ENCODE measurements around the gene PDE4D. TPM values are rescaled to one million over a fixed set of nuclear protein-coding genes. Genes with fewer than 3 reads are reported as not detected.

PDE4D gene
- total RNA-seq, 4 donors from 2014 or later, result 6.0 to 36.2 (median 10.0) TPM

DNA sequence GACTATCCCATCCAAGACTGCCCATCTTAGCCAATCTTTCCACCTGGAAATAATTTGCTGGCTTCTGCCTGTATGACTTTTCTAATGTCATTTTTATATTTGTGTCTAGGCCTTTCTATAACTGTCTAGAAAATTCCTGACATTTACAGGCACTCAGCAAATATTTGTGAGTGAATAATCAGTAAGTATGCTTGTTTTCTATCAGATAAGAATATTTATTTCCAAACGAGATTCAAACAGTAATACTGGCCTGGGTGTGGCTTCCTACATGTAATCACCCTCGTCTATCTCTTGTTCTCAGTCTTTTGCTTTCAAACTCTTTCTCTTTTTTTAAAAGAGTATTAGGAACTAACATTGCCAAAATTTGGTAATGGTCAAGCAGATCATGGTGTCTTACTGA lies 844.4 kb downstream of the PDE4D start:
- DNase-seq, result no peak
- H3K36me3 ChIP-seq, result no peaks in the 10 kb centered on the region
- no peaks in the 10 kb centered on the region for H3K9me3 ChIP-seq
- no peak for TF ChIP-seq POLR2A (IDR thresholded peaks at IDR 0.05)
- TF ChIP-seq, protein P1, sequence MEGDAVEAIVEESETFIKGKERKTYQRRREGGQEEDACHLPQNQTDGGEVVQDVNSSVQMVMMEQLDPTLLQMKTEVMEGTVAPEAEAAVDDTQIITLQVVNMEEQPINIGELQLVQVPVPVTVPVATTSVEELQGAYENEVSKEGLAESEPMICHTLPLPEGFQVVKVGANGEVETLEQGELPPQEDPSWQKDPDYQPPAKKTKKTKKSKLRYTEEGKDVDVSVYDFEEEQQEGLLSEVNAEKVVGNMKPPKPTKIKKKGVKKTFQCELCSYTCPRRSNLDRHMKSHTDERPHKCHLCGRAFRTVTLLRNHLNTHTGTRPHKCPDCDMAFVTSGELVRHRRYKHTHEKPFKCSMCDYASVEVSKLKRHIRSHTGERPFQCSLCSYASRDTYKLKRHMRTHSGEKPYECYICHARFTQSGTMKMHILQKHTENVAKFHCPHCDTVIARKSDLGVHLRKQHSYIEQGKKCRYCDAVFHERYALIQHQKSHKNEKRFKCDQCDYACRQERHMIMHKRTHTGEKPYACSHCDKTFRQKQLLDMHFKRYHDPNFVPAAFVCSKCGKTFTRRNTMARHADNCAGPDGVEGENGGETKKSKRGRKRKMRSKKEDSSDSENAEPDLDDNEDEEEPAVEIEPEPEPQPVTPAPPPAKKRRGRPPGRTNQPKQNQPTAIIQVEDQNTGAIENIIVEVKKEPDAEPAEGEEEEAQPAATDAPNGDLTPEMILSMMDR (IDR thresholded peaks at IDR 0.05), result no peak
- H3K27me3 ChIP-seq, result no peaks in the 10 kb centered on the region
- H3K4me3 ChIP-seq, result no peak overlapping the region
- WGBS, 2 donors, result 14 to 28% methylated on average over 2 of the region's 2 CpGs
- intact Hi-C loops (cut with DNase I), result no loop called here
- peaks cover 0 to 7% (median 0%) of the 10 kb centered on the region in 3 donors for H3K4me1 ChIP-seq
- no peak overlapping the region for H3K27ac ChIP-seq

DNA sequence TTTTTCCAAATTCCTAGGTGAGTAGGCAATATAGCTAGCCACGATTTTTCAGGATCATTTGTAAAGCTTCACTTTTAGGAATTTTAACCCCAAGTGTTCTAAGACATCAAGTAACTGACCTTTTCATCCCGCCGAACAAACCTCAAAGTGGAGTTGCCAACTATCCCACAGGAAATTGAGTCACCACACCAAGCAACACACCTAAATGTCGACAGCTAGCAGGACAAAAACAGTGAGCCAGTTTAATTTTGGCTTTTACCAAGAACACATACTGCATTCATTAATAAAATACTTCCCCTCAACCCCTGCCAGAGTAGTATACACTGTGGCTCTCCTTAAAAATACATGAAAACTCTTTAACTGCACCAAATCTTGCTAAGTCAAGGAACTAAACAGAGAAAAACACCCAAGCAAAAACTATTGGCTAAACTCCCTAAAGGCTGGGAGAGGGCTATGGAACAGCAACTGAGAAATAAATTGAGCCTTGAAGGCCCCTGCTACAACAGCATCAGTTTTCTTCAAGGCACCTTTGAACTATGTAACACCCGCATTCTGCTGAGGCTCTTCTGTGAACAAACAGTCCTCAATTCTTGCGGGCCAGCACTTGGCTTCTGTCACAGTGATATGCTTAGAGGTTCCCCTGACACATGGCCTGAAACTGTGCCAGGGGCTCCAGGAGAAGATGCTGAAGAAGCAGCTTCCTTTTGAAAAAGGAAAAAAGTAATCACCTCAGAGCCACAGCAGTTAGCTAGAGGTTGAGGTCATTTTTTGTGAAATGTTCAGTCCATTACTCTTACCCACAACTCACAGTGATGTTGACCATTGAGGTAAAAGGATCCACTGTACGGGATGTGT lies 851.1 kb downstream of the PDE4D start:
- no peak for TF ChIP-seq POLR2A (IDR thresholded peaks at IDR 0.05)
- TF ChIP-seq, protein P1 (IDR thresholded peaks at IDR 0.05), result no peak
- no peak for DNase-seq
- 42 to 45% methylated on average over 7 of the region's 7 CpGs for WGBS, 2 donors
- Histone ChIP-seq H3K36me3 (no peaks in the 10 kb centered on the region), H3K4me3 (no peak overlapping the region), H3K27ac (peak overlapping the region in 3 of 4 donors; percentile 5 to 59 (median 34)), H3K4me1 (peaks cover 0 to 42% (median 23%) of the 10 kb centered on the region in 3 donors), H3K9me3 (no peaks in the 10 kb centered on the region), H3K27me3 (peaks cover 0 to 15% (median 0%) of the 10 kb centered on the region in 4 donors)
- intact Hi-C loops (cut with DNase I), result no loop called here

DNA sequence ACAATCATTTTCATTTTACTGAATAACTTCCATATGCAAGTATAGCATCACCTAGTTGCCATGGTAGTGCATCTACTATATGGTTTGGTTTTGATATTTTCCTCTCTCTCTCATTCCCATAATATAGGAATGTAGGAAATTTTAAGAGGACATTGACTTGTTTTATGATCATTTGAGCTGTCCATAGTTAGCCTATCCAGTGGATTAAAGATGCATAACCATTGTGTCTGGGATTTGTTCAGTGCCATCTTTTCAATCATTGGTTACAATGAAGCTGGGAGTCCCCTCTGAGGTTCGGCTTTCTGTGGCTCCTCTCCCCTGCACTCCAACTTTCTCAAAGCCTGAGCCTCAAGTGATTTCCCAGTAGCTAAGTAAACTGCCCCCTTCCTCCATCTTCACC lies 852.2 kb downstream of the PDE4D start:
- peaks cover 0 to 15% (median 0%) of the 10 kb centered on the region in 4 donors for H3K27me3 ChIP-seq
- no peaks in the 10 kb centered on the region for H3K36me3 ChIP-seq
- peaks cover 0 to 52% (median 23%) of the 10 kb centered on the region in 3 donors for H3K4me1 ChIP-seq
- H3K4me3 ChIP-seq, result no peak overlapping the region
- intact Hi-C loops (cut with DNase I), result no loop called here
- TF ChIP-seq, protein P1 (IDR thresholded peaks at IDR 0.05), result no peak
- no peak for TF ChIP-seq POLR2A (IDR thresholded peaks at IDR 0.05)
- H3K27ac ChIP-seq, result peak overlapping the region in 3 of 4 donors; percentile 5 to 34 (median 22)
- 90 to 94% methylated on average over 1 of the region's 1 CpG for WGBS, 2 donors
- DNase-seq, result no peak
- H3K9me3 ChIP-seq, result no peaks in the 10 kb centered on the region

DNA sequence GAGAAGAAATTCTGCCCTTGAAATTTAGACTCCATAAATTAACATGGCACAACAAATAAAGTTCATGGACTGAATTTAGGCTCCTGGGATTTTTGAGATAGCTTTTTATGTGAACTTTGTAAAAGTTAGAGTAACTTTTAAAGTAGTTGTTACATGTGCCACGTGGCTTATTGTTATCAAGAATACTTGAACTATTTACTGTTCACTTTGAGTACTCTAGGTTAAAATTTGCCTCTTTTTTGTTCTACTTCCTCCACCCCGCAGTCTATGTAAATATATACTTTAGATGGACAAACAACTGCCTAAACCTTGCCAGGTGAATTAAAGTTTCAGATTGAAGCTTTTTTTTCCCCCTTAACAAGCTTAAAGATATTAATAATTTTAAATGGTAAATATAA lies 852.7 kb downstream of the PDE4D start:
- no peak for TF ChIP-seq POLR2A (IDR thresholded peaks at IDR 0.05)
- TF ChIP-seq, protein P1 (IDR thresholded peaks at IDR 0.05), result no peak
- WGBS, 2 donors, result 63 to 68% methylated on average over 2 of the region's 2 CpGs
- Histone ChIP-seq H3K36me3 (no peaks in the 10 kb centered on the region), H3K4me3 (no peak overlapping the region), H3K27ac (peak overlapping the region in 1 of 4 donors; percentile 85), H3K9me3 (no peaks in the 10 kb centered on the region), H3K4me1 (peaks cover 0 to 57% (median 23%) of the 10 kb centered on the region in 3 donors), H3K27me3 (peaks cover 0 to 15% (median 0%) of the 10 kb centered on the region in 4 donors)
- intact Hi-C loops (cut with DNase I), result no loop called here
- no peak for DNase-seq

Measured in esophagus squamous epithelium (tissue), 5 donors.